Stimulated activated CD4-positive, alpha-beta T cell treated with anti-CD3 and anti-CD28 coated beads, Interleukin-1b, Interleukin-23, amount 100 ng/mL, for 1 hour (primary cell): ENCODE data around the gene ZNF423.
"Not testable (repeated sequence)": the region's sequence is repeated elsewhere in the genome, so short reads cannot be mapped to it uniquely, and the experiment has no call there.

Experiments used
- DNase-seq, 2 donors: peaks; one replicate each; pipeline ENCODE4 v3.0.0-alpha.2; 2020; ENCODE audit warnings: low read depth in 2 of 2

ZNF423 gene

GRCh38 chr16:49586466-49587450 is 269.2 kb downstream of the ZNF423 start:
- no peak for DNase-seq

- no peak for DNase-seq
These were observed 270.6 kb downstream of the ZNF423 start for GRCh38 chr16:49585143-49585832.

- DNase-seq: no peak
These were observed 272.0 kb downstream of the ZNF423 start for GRCh38 chr16:49583911-49584310.

GRCh38 chr16:49581630-49582298 is 274.1 kb downstream of the ZNF423 start:
- no peak for DNase-seq

GRCh38 chr16:49580751-49581303 is 275.1 kb downstream of the ZNF423 start:
- no peak for DNase-seq

GRCh38 chr16:49578435-49579024 is 277.4 kb downstream of the ZNF423 start:
- no peak for DNase-seq

GRCh38 chr16:49578018-49578417 is 277.9 kb downstream of the ZNF423 start:
- DNase-seq: no peak

- no peak for DNase-seq
These were observed 279.0 kb downstream of the ZNF423 start for GRCh38 chr16:49576941-49577340.

- DNase-seq: no peak
These were observed 279.8 kb downstream of the ZNF423 start for GRCh38 chr16:49576173-49576494.

GRCh38 chr16:49575346-49576172 is 280.4 kb downstream of the ZNF423 start:
- no peak for DNase-seq

- no peak for DNase-seq
These were observed 281.1 kb downstream of the ZNF423 start for GRCh38 chr16:49574826-49575225.

GRCh38 chr16:49567950-49568349 is 288.0 kb downstream of the ZNF423 start:
- DNase-seq: no peak

- no peak for DNase-seq
These were observed 289.5 kb downstream of the ZNF423 start for GRCh38 chr16:49566432-49566831.

GRCh38 chr16:49564496-49565229 is 291.2 kb downstream of the ZNF423 start:
- no peak for DNase-seq

- no peak for DNase-seq
These were observed 292.2 kb downstream of the ZNF423 start for GRCh38 chr16:49563666-49564065.

- DNase-seq: not testable (repeated sequence)
These were observed 293.0 kb downstream of the ZNF423 start for GRCh38 chr16:49562894-49563293.

- no peak for DNase-seq
These were observed 293.7 kb downstream of the ZNF423 start for GRCh38 chr16:49562228-49562627.

- no peak for DNase-seq
These were observed 295.7 kb downstream of the ZNF423 start for GRCh38 chr16:49560004-49560830.

- no peak for DNase-seq
These were observed 296.7 kb downstream of the ZNF423 start for GRCh38 chr16:49559242-49559641.
